Endothelial cell of umbilical vein (primary cell): ENCODE results near the gene RAP1GAP2.

Experiments used
- CTCF ChIP-seq, 2 donors: IDR thresholded peaks; 1 replicate in 1 of 2; 2 replicates in 1 of 2; pipeline ENCODE4 v1.5.1; 2011; ENCODE audit warnings: low read length in 2 of 2, mild to moderate bottlenecking in 2 of 2, moderate library complexity in 2 of 2, control low read depth in 1 of 2, inconsistent platforms in 1 of 2, low read depth in 1 of 2; ENCODE audit not compliant: insufficient read depth in 1 of 2; ENCODE audit errors: extremely low read depth in 1 of 2
- EZH2 ChIP-seq: IDR thresholded peaks from 2 replicates; pipeline ENCODE4 v1.6.1; 2012; ENCODE audit warnings: borderline replicate concordance, low read depth, mild to moderate bottlenecking, moderate library complexity, low read length, inconsistent platforms; ENCODE audit not compliant: severe bottlenecking
- JUN ChIP-seq: IDR thresholded peaks from 2 replicates; pipeline ENCODE4 v1.6.1; 2011; ENCODE audit warnings: borderline replicate concordance, low read depth; ENCODE audit not compliant: insufficient read length, insufficient read depth
- MAX ChIP-seq: IDR thresholded peaks from 2 replicates; pipeline ENCODE4 v1.6.1; 2011; ENCODE audit not compliant: insufficient read depth, insufficient read length
- POLR2A ChIP-seq: IDR thresholded peaks from 2 replicates; pipeline ENCODE4 v1.6.1; 2012; ENCODE audit warnings: low read depth, mild to moderate bottlenecking, control low read depth, low read length
- POLR2AphosphoS5 ChIP-seq: IDR thresholded peaks from 2 replicates; pipeline ENCODE4 v1.6.1; 2012; ENCODE audit warnings: low read depth, mild to moderate bottlenecking, control low read depth, low read length, moderate library complexity; ENCODE audit not compliant: insufficient read depth

GRCh38 chr17:2798188-2798587 is 1.9 kb downstream of the RAP1GAP2 start:
- TF ChIP-seq POLR2AphosphoS5 (no peak), CTCF (IDR thresholded peaks at IDR 0.05; ENCODE audit: extremely low read depth in 1 of 2, insufficient read depth in 1 of 2, low read depth in 1 of 2, low read length in 2 of 2) (no peak), MAX (no peak), EZH2 (no peak), JUN (no peak), POLR2A (no peak)
